Fibroblast of lung (primary cell): ENCODE results near the gene NIBAN1. TPM values are rescaled to one million over a fixed set of nuclear protein-coding genes. Genes with fewer than 3 reads are reported as not detected.

Experiments used
- DNase-seq, 2 donors: peaks; one replicate each; pipeline versions ENCODE4 v3.0.0 to v3.0.0-alpha.2; 2010; ENCODE audit warnings: low read depth in 2 of 2
- H2AFZ ChIP-seq: 2 replicates; pipeline ENCODE4 v1.5.1; 2012; ENCODE audit warnings: low read length, control low read depth, inconsistent platforms
- H3K27ac ChIP-seq: 2 replicates; pipeline ENCODE4 v1.5.1; 2011; ENCODE audit warnings: low read length, control low read depth; ENCODE audit not compliant: insufficient read depth
- H3K27me3 ChIP-seq: 2 replicates; pipeline ENCODE4 v1.5.1; 2011; ENCODE audit warnings: mild to moderate bottlenecking, low read length; ENCODE audit not compliant: control insufficient read depth, insufficient read depth
- H3K36me3 ChIP-seq: 2 replicates; pipeline ENCODE4 v1.5.1; 2011; ENCODE audit warnings: low read length; ENCODE audit not compliant: control insufficient read depth, insufficient read depth
- H3K4me1 ChIP-seq: 2 replicates; pipeline ENCODE4 v1.5.1; 2011; ENCODE audit warnings: low read length; ENCODE audit not compliant: control insufficient read depth, insufficient read depth; ENCODE audit errors: extremely low read depth
- H3K4me2 ChIP-seq: 2 replicates; pipeline ENCODE4 v1.5.1; 2011; ENCODE audit warnings: low read length, control low read depth; ENCODE audit not compliant: insufficient read depth; ENCODE audit errors: extremely low read depth
- H3K4me3 ChIP-seq, 4 experiments: fragments of 200-600 bp in 1 of 4; sonication (generic) in 1 of 4; replicated peaks in 1 of 4; 2 replicates each; pipeline ENCODE4 v1.5.1; 2011 to 2016; ENCODE audit warnings: low read length in 4 of 4, low read depth in 3 of 4, mild to moderate bottlenecking in 3 of 4, control low read depth in 2 of 4, inconsistent platforms in 1 of 4, mixed read lengths in 1 of 4; ENCODE audit not compliant: insufficient read depth in 1 of 4; ENCODE audit errors: control extremely low read depth in 1 of 4
- H3K79me2 ChIP-seq: 2 replicates; pipeline ENCODE4 v1.5.1; 2012; ENCODE audit warnings: mild to moderate bottlenecking, low read length, inconsistent platforms; ENCODE audit not compliant: control insufficient read depth, insufficient read depth
- H3K9ac ChIP-seq: 2 replicates; pipeline ENCODE4 v1.5.1; 2011; ENCODE audit warnings: mild to moderate bottlenecking, low read length, control low read depth; ENCODE audit not compliant: insufficient read depth
- H3K9me3 ChIP-seq: 2 replicates; pipeline ENCODE4 v1.5.1; 2012; ENCODE audit warnings: low read depth, low read length; ENCODE audit not compliant: control insufficient read depth, insufficient read depth
- H4K20me1 ChIP-seq: 2 replicates; pipeline ENCODE4 v1.5.1; 2011; ENCODE audit warnings: low read length; ENCODE audit not compliant: control insufficient read depth, insufficient read depth; ENCODE audit errors: extremely low read depth
- EZH2 ChIP-seq: IDR thresholded peaks from 2 replicates; pipeline ENCODE4 v1.5.1; 2012; ENCODE audit warnings: low read length, control low read depth, mild to moderate bottlenecking; ENCODE audit errors: missing control alignments
- polyA plus RNA-seq, 2 donors: library from polyadenylated mRNA; depleted of rRNA in 1 of 2; stranded (reverse) in 1 of 2; unstranded in 1 of 2; fragments of >200 nt; gene quantifications; 2 replicates each; pipeline ENCODE4 v1.2.1, GENCODE V29; 2011 to 2012; ENCODE audit warnings: missing spikeins in 1 of 2
- total RNA-seq: library from RNA; depleted of rRNA; stranded (reverse); fragments of >200 nt; gene quantifications from 2 replicates; pipeline ENCODE4 v1.2.1, GENCODE V29; 2014
- TF ChIP-seq, protein P1 (sequence below), 2 donors: IDR thresholded peaks in 1 of 2; conservative IDR thresholded peaks in 1 of 2; 1 replicate in 1 of 2; 2 replicates in 1 of 2; pipeline ENCODE4 v1.5.1; 2011 to 2012; ENCODE audit warnings: low read length in 2 of 2, control low read depth in 1 of 2, inconsistent platforms in 1 of 2, low read depth in 1 of 2, mild to moderate bottlenecking in 1 of 2

The NIBAN1 gene
- total and polyA plus RNA-seq, 2 donors (not counting 1 experiment from before 2014, with no cell fraction given), result 11.9 to 122 TPM

DNA sequence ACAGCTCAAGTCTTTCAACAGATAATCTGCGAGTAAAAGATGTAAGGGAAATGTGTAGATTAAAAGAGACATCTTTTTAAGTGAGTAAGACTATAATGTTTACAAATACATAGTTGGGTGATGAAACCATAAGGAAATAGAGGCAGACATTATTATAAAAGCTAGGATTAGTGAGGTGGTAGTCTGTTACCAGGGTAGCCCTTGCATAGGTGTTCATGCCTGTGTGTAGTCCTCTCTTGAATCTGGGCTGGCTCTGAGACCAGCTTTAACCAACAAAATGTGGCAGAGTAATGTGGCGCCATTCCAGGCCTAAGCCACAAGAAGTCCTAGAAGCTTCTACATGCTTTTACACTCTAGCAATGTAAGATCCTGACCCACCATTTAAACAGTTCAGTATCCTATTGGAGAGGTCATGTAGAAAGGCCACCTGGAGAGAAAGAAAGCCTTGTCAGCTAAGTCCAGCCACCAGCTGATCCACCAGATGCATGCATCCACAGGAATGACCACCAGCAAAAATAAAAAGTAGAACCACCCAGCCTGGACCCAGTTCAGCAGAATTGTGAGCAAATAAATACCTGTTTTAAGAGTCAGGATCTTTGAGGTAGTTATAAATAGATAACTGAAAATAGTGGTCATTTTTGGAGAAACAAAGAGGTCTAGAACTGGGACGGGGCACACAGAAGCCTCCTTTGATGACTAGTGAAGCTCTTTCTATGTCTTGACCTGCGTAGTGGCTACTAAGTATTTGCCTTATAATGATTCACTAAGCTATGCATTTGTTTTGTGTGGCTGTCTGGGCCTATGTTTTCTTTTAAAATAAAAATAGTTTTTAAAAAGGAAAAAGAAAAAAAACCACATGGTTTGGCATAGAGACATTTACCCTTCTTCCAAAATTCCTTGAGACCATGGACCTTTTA is 8.1 kb downstream of the NIBAN1 start:
- Histone ChIP-seq H3K79me2 (peaks cover 6% of the 10 kb centered on the region), H3K4me2 (no peak overlapping the region), H3K9me3 (no peaks in the 10 kb centered on the region), H3K9ac (no peak overlapping the region), H3K4me3 (no peak overlapping the region), H2AFZ (no peak overlapping the region), H4K20me1 (no peaks in the 10 kb centered on the region), H3K4me1 (peaks cover 2% of the 10 kb centered on the region), H3K27ac (no peak overlapping the region), H3K36me3 (no peaks in the 10 kb centered on the region), H3K27me3 (no peaks in the 10 kb centered on the region)
- TF ChIP-seq, protein P1, sequence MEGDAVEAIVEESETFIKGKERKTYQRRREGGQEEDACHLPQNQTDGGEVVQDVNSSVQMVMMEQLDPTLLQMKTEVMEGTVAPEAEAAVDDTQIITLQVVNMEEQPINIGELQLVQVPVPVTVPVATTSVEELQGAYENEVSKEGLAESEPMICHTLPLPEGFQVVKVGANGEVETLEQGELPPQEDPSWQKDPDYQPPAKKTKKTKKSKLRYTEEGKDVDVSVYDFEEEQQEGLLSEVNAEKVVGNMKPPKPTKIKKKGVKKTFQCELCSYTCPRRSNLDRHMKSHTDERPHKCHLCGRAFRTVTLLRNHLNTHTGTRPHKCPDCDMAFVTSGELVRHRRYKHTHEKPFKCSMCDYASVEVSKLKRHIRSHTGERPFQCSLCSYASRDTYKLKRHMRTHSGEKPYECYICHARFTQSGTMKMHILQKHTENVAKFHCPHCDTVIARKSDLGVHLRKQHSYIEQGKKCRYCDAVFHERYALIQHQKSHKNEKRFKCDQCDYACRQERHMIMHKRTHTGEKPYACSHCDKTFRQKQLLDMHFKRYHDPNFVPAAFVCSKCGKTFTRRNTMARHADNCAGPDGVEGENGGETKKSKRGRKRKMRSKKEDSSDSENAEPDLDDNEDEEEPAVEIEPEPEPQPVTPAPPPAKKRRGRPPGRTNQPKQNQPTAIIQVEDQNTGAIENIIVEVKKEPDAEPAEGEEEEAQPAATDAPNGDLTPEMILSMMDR (conservative IDR thresholded peaks at IDR 0.05 in 1 of 2, IDR thresholded peaks at IDR 0.05 in 1 of 2; ENCODE audit: low read depth in 1 of 2, low read length in 2 of 2), result no peak
- TF ChIP-seq EZH2, result no peak
- peak; percentile 39 to 61 for DNase-seq

DNA sequence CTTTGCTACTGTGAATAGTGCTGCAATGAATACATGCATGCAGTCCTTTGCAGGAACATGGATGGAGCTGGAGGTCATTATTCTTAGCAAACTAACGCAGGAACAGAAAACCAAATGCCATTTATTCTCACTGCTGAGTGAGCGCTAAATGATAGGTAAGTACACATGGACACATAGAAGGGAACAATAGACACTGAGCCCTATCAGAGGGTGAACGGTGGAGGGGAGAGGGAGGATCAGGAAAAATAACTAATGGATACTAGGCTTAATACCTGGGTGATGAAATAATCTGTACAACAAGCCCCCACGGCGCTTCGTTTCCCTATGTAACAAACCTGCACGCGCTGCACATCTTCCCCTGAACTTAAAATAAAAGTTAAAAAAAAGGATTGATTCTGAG is 8.9 kb downstream of the NIBAN1 start:
- no peak overlapping the region for H3K27ac ChIP-seq
- H3K9me3 ChIP-seq, result no peaks in the 10 kb centered on the region
- H2AFZ ChIP-seq, result no peak overlapping the region
- H3K4me2 ChIP-seq, result no peak overlapping the region
- peaks cover 6% of the 10 kb centered on the region for H3K79me2 ChIP-seq
- H3K27me3 ChIP-seq, result no peaks in the 10 kb centered on the region
- no peaks in the 10 kb centered on the region for H3K36me3 ChIP-seq
- peaks cover 2% of the 10 kb centered on the region for H3K4me1 ChIP-seq
- TF ChIP-seq, protein P1 (conservative IDR thresholded peaks at IDR 0.05 in 1 of 2, IDR thresholded peaks at IDR 0.05 in 1 of 2; ENCODE audit: low read depth in 1 of 2, low read length in 2 of 2), result no peak
- TF ChIP-seq EZH2, result no peak
- H3K9ac ChIP-seq, result no peak overlapping the region
- H3K4me3 ChIP-seq, result no peak overlapping the region
- DNase-seq, result no peak
- no peaks in the 10 kb centered on the region for H4K20me1 ChIP-seq

DNA sequence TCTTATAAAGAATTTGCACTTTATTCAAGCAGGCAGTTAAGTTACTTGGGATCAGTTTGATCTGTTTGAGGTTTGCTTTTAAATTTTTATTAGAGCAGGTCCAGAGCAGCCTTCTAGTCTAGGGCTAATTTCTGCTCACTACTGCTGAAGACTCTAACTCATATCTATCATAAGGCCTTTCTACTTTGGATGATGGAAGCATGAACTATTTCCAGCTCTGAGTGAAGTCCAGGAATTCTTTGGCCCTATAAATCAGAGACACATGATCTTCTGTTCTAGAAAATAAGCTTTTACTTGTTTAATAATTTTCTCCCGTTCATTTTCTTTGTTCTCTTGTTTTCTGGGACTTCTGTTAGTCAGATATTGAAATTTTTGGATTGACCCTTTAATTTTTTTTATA is 14.7 kb downstream of the NIBAN1 start:
- H3K9ac ChIP-seq, result no peak overlapping the region
- H3K4me1 ChIP-seq, result peaks cover 4% of the 10 kb centered on the region
- no peak for DNase-seq
- no peaks in the 10 kb centered on the region for H3K9me3 ChIP-seq
- peak overlapping the region; percentile 70 for H3K4me2 ChIP-seq
- no peak overlapping the region for H2AFZ ChIP-seq
- H3K79me2 ChIP-seq, result no peaks in the 10 kb centered on the region
- no peak overlapping the region for H3K27ac ChIP-seq
- no peak for TF ChIP-seq EZH2
- H3K4me3 ChIP-seq, result no peak overlapping the region
- no peaks in the 10 kb centered on the region for H4K20me1 ChIP-seq
- H3K36me3 ChIP-seq, result no peaks in the 10 kb centered on the region
- H3K27me3 ChIP-seq, result no peaks in the 10 kb centered on the region
